IMR-90 (cell line): Measurements from ENCODE around the gene KNTC1. TPM values are rescaled to one million over a fixed set of nuclear protein-coding genes. Genes with fewer than 3 reads are reported as not detected.

ENCODE experiments used
- ATAC-seq: fragments of 200-7000 bp; cut with Tn5 transposase; 2 replicates; pipeline ENCODE4 v1.9.1; 2020; ENCODE audit warnings: low read depth, mild to moderate bottlenecking, moderate library complexity
- BruUV-seq: library from RNA; stranded (reverse); fragments of 400-500 nt; replicated peaks from 2 replicates; lab custom pipeline; 2021; lab: Mats Ljungman, UMichigan
- CTCF ChIA-PET: fragments of 300-600 bp; formaldehyde crosslinking; extraction: SDS; loops from one replicate; lab custom pipeline; 2021; ENCODE audit warnings: antibody characterized with exemption; lab: Yijun Ruan, JAX
- POLR2A ChIA-PET: fragments of 300-600 bp; sonication (Branson Sonifier 250); formaldehyde crosslinking; loops from one replicate; lab custom pipeline; 2022; ENCODE audit warnings: antibody characterized with exemption; ENCODE audit not compliant: unreplicated experiment; lab: Charles Lee
- DNase-seq: peaks from one replicate; pipeline ENCODE4 v3.0.0; 2013
- H2AFZ ChIP-seq: replicated peaks from 2 replicates; pipeline ENCODE3; 2013; ENCODE audit warnings: low read length, mild to moderate bottlenecking; ENCODE audit not compliant: poor library complexity
- H2AK5ac ChIP-seq: 2 replicates; pipeline ENCODE4 v1.6.1; 2013; ENCODE audit warnings: low read depth, low read length, inconsistent platforms
- H2AK9ac ChIP-seq: replicated peaks from 2 replicates; pipeline ENCODE3; 2013; ENCODE audit warnings: mild to moderate bottlenecking, low read depth, low read length, moderate library complexity; ENCODE audit not compliant: poor library complexity
- H2BK120ac ChIP-seq: 2 replicates; pipeline ENCODE4 v1.6.1; 2013; ENCODE audit warnings: low read depth, low read length, inconsistent platforms
- H2BK15ac ChIP-seq: 3 replicates; pipeline ENCODE4 v1.6.1; 2013; ENCODE audit warnings: low read depth, low read length, inconsistent platforms
- H2BK20ac ChIP-seq: 2 replicates; pipeline ENCODE4 v1.6.1; 2013; ENCODE audit warnings: low read depth, mild to moderate bottlenecking, inconsistent platforms, low read length, moderate library complexity
- H2BK5ac ChIP-seq: 2 replicates; pipeline ENCODE4 v1.6.1; 2013; ENCODE audit warnings: mild to moderate bottlenecking, low read depth, low read length, inconsistent platforms; ENCODE audit not compliant: poor library complexity, severe bottlenecking
- H3K14ac ChIP-seq: replicated peaks from 2 replicates; pipeline ENCODE4 v1.6.1; 2013; ENCODE audit warnings: low read depth, low read length, inconsistent platforms
- H3K18ac ChIP-seq: 2 replicates; pipeline ENCODE4 v1.6.1; 2013; ENCODE audit warnings: low read depth, low read length, control low read depth
- H3K23ac ChIP-seq: 2 replicates; pipeline ENCODE4 v1.6.1; 2013; ENCODE audit warnings: low read depth, low read length, inconsistent platforms
- H3K27ac ChIP-seq: 2 replicates; pipeline ENCODE4 v1.5.1; 2013; ENCODE audit warnings: mild to moderate bottlenecking, control low read depth, low read length; ENCODE audit not compliant: insufficient read depth
- H3K27me3 ChIP-seq: 2 replicates; pipeline ENCODE4 v1.6.1; 2013; ENCODE audit warnings: low read length; ENCODE audit not compliant: control insufficient read depth, insufficient read depth
- H3K36me3 ChIP-seq: 2 replicates; pipeline ENCODE4 v1.6.1; 2013; ENCODE audit warnings: low read length, mixed read lengths; ENCODE audit not compliant: control insufficient read depth, insufficient read depth
- H3K4ac ChIP-seq: 2 replicates; pipeline ENCODE4 v1.6.1; 2013; ENCODE audit warnings: low read depth, low read length, inconsistent platforms
- H3K4me1 ChIP-seq: 2 replicates; pipeline ENCODE4 v1.6.1; 2013; ENCODE audit warnings: low read length, mixed read lengths; ENCODE audit not compliant: control insufficient read depth, insufficient read depth
- H3K4me2 ChIP-seq: 2 replicates; pipeline ENCODE4 v1.6.1; 2013; ENCODE audit warnings: low read depth, mild to moderate bottlenecking, control low read depth, low read length, moderate library complexity
- H3K4me3 ChIP-seq: 2 replicates; pipeline ENCODE4 v1.5.1; 2013; ENCODE audit warnings: low read depth, mild to moderate bottlenecking, control low read depth, low read length, moderate library complexity; ENCODE audit not compliant: insufficient read depth
- H3K56ac ChIP-seq: 2 replicates; pipeline ENCODE4 v1.6.1; 2013; ENCODE audit warnings: low read length, inconsistent platforms; ENCODE audit not compliant: insufficient read depth; ENCODE audit errors: extremely low read depth
- H3K79me1 ChIP-seq, 2 experiments: 2 replicates each; pipeline ENCODE4 v1.6.1; 2013; ENCODE audit warnings: low read length in 2 of 2, inconsistent platforms in 1 of 2, low read depth in 1 of 2
- H3K9ac ChIP-seq: 2 replicates; pipeline ENCODE4 v1.6.1; 2013; ENCODE audit warnings: low read depth, low read length, control low read depth
- H3K9me1 ChIP-seq: 2 replicates; pipeline ENCODE4 v1.6.1; 2013; ENCODE audit warnings: low read length, inconsistent platforms; ENCODE audit not compliant: insufficient read depth
- H3K9me3 ChIP-seq: 2 replicates; pipeline ENCODE4 v1.6.1; 2013; ENCODE audit warnings: low read length; ENCODE audit not compliant: control insufficient read depth, insufficient read depth
- H4K20me1 ChIP-seq: 2 replicates; pipeline ENCODE4 v1.6.1; 2013; ENCODE audit warnings: low read length, inconsistent platforms; ENCODE audit not compliant: insufficient read depth
- H4K5ac ChIP-seq: 2 replicates; pipeline ENCODE4 v1.6.1; 2013; ENCODE audit warnings: mild to moderate bottlenecking, low read depth, low read length, control low read depth
- H4K8ac ChIP-seq, 2 experiments: 2 replicates each; pipeline ENCODE4 v1.6.1; 2013; ENCODE audit warnings: low read depth in 2 of 2, low read length in 2 of 2, control low read depth in 1 of 2, inconsistent platforms in 1 of 2
- H4K91ac ChIP-seq: 2 replicates; pipeline ENCODE4 v1.6.1; 2013; ENCODE audit warnings: low read depth, low read length, inconsistent platforms; ENCODE audit not compliant: insufficient read depth
- BHLHE40 ChIP-seq: fragments of 150-350 bp; IDR thresholded peaks from 2 replicates; pipeline ENCODE4 v1.6.1; 2016; ENCODE audit warnings: mild to moderate bottlenecking, low read depth, low read length
- WGBS, 2 experiments: methylation state at CpG; one replicate each; pipeline versions ENCODE4 v1.1.5 to v1.1.7; 2013; ENCODE audit warnings: missing lambda C conversion rate in 2 of 2; ENCODE audit not compliant: insufficient read length in 1 of 2; ENCODE audit errors: extremely low coverage in 2 of 2; 5-methylcytosine and 5-hydroxymethylcytosine counted together
- dilution Hi-C: fragments of 300-500 bp; cut with HindIII; formaldehyde crosslinking; loops from one replicate; pipeline ENCODE4 v1.14.3; 2018; ENCODE audit warnings: low sequenced_read_pairs; ENCODE audit not compliant: unreplicated experiment
- in situ Hi-C: fragments of 300-500 bp; cut with MboI; formaldehyde crosslinking; loops from 3 replicates; pipeline ENCODE4 v1.14.3; 2019; ENCODE audit warnings: low sequenced_read_pairs, inconsistent platforms, mixed read lengths
- intact Hi-C: fragments of 100-400 bp; cut with micrococcal nuclease; formaldehyde crosslinking; loops from 2 replicates; pipeline ENCODE4 v1.10.0; 2022
- polyA plus RNA-seq, 3 experiments: library from polyadenylated mRNA; depleted of rRNA; stranded (reverse); fragments of >200 nt; gene quantifications; 2 replicates each; pipeline ENCODE4 v1.2.3, GENCODE V29; 2012; ENCODE audit warnings: low replicate concordance in 1 of 3
- total RNA-seq: library from RNA; depleted of rRNA; stranded (reverse); fragments of >200 nt; gene quantifications from 2 replicates; pipeline ENCODE4 v1.2.3, GENCODE V29; 2012

The KNTC1 gene
- total and polyA plus RNA-seq, 2 of the 4 experiments (the other 2 are of a cell fraction) = 16.6 to 23.7 TPM

GRCh38 chr12:122527478-122527944 is 462 bp downstream of the KNTC1 start:
- Histone ChIP-seq H3K4me2 (peak overlapping the region; percentile 91), H3K9ac (peak overlapping the region; percentile 69), H3K27ac (peak overlapping the region; percentile 58), H3K9me3 (no peaks in the 10 kb centered on the region), H3K9me1 (0 out of 2 replicates have a peak, but pooled peaks cover 2% of the 10 kb centered on the region), H3K18ac (no peak overlapping the region; the same call in 1 of the 2 replicates), H3K4me1 (peaks cover 4% of the 10 kb centered on the region), H3K79me1 (peaks cover 20 to 33% of the 10 kb centered on the region in 2 experiments), H4K91ac (peak overlapping the region; percentile 77), H2AFZ (peak overlapping the region; percentile 92), H3K27me3 (no peaks in the 10 kb centered on the region), H4K8ac (peak overlapping the region; percentile 45 to 81; a peak in 3 of 4 replicates), H2AK5ac (peak overlapping the region; percentile 8; the same call in 1 of the 2 replicates), H3K4ac (peak overlapping the region; percentile 71), H3K23ac (peak overlapping the region; percentile 81), H2BK120ac (0 out of 2 replicates have a peak overlapping the region, but pooled peaks have one; percentile 1), H4K20me1 (peaks cover 34% of the 10 kb centered on the region), H3K14ac (peak overlapping the region; percentile 70), H3K56ac (peak overlapping the region; percentile 75), H2BK5ac (peak overlapping the region; percentile 15), H2AK9ac (peak overlapping the region; percentile 79), H2BK15ac (0 out of 3 replicates have a peak overlapping the region, but pooled peaks have one; percentile 3), H4K5ac (peak overlapping the region; percentile 30; the same call in 1 of the 2 replicates), H3K36me3 (peaks cover 3% of the 10 kb centered on the region), H3K4me3 (peak overlapping the region; percentile 58), H2BK20ac (no peak overlapping the region)
- ATAC-seq (no peak; the same call in 1 of the 2 replicates), DNase-seq (peak; percentile 21)
- no peak for TF ChIP-seq BHLHE40
- dilution Hi-C loops (no loop called here), intact Hi-C loops (loop anchor here (2.0 kb wide), 2 partner anchors 129 to 225 kb away; partner anchors contain the start of gene DENR), in situ Hi-C loops (no loop called here)
- CTCF ChIA-PET = no interaction called here
- POLR2A ChIA-PET = interaction anchor here (0.6 kb wide), 1 partner anchor 53 kb away, joined by 7 read pairs; no protein-coding TSS in a partner anchor
- 0% methylated on average over 7 of the region's 21 CpGs; no CpG with 5 or more reads in 1 of the 2 experiments for WGBS, 2 experiments
- TSS peak; percentile 76 for BruUV-seq
